MM.1S (cell line): ENCODE data around the gene CSNK1G3.
A peak's percentile ranks its signal among the peaks of the same experiment; 100 is the strongest.

ENCODE experiments used
- DNase-seq: peaks from one replicate; pipeline ENCODE4 v3.0.0-alpha.2; 2015
- H2AFZ ChIP-seq: fragments of 300-600 bp; sonication (generic); 2 replicates; pipeline ENCODE4 v1.6.0; 2016; ENCODE audit warnings: antibody characterized with exemption, low read length
- H3F3A ChIP-seq: fragments of 300-600 bp; sonication (generic); 2 replicates; pipeline ENCODE4 v1.6.1; 2016; ENCODE audit warnings: mild to moderate bottlenecking, antibody characterized with exemption, low read length, moderate library complexity, mixed read lengths; ENCODE audit not compliant: insufficient read depth
- H3K27ac ChIP-seq: fragments of 300-600 bp; sonication (generic); 2 replicates; pipeline ENCODE4 v1.5.1; 2016; ENCODE audit warnings: mild to moderate bottlenecking, low read length
- H3K27me3 ChIP-seq: fragments of 300-600 bp; sonication (generic); replicated peaks from 2 replicates; pipeline ENCODE4 v1.6.0; 2016; ENCODE audit warnings: low read length; ENCODE audit not compliant: insufficient read depth
- H3K36me3 ChIP-seq: fragments of 300-600 bp; sonication (generic); replicated peaks from 2 replicates; pipeline ENCODE4 v1.6.1; 2016; ENCODE audit warnings: mild to moderate bottlenecking, low read length, mixed read lengths; ENCODE audit not compliant: insufficient read depth
- H3K4me1 ChIP-seq: fragments of 300-600 bp; sonication (generic); 2 replicates; pipeline ENCODE4 v1.6.1; 2016; ENCODE audit warnings: low read length, mixed read lengths
- H3K4me2 ChIP-seq: fragments of 300-600 bp; sonication (generic); 2 replicates; pipeline ENCODE4 v1.6.0; 2016; ENCODE audit warnings: low read depth, low read length
- H3K4me3 ChIP-seq: fragments of 300-600 bp; sonication (generic); 2 replicates; pipeline ENCODE4 v1.5.1; 2016; ENCODE audit warnings: low read length, mixed read lengths
- H3K79me2 ChIP-seq: fragments of 300-600 bp; sonication (generic); 2 replicates; pipeline ENCODE4 v1.6.1; 2016; ENCODE audit warnings: mixed run types, low read length, mixed read lengths
- H3K9ac ChIP-seq: fragments of 300-600 bp; sonication (generic); 2 replicates; pipeline ENCODE4 v1.6.1; 2016; ENCODE audit warnings: low read length, mixed read lengths
- H3K9me2 ChIP-seq: fragments of 300-600 bp; sonication (generic); replicated peaks from 2 replicates; pipeline ENCODE4 v1.6.1; 2016; ENCODE audit warnings: mild to moderate bottlenecking, low read length, mixed read lengths; ENCODE audit not compliant: insufficient read depth
- H3K9me3 ChIP-seq: fragments of 300-600 bp; sonication (generic); replicated peaks from 2 replicates; pipeline ENCODE4 v1.6.1; 2016; ENCODE audit warnings: mild to moderate bottlenecking, low read length, mixed read lengths; ENCODE audit not compliant: insufficient read depth
- H4K20me1 ChIP-seq: fragments of 300-600 bp; sonication (generic); 2 replicates; pipeline ENCODE4 v1.6.1; 2016; ENCODE audit warnings: mild to moderate bottlenecking, low read length, moderate library complexity, mixed read lengths; ENCODE audit not compliant: insufficient read depth
- EZH2 ChIP-seq: fragments of 300-600 bp; sonication (generic); optimal IDR thresholded peaks from 2 replicates; pipeline ENCODE3; 2017; ENCODE audit warnings: low read depth, mild to moderate bottlenecking, antibody characterized with exemption, low read length, mixed read lengths
- EZH2phosphoT487 ChIP-seq: fragments of 300-600 bp; sonication (generic); IDR thresholded peaks from 2 replicates; pipeline ENCODE4 v1.6.1; 2018; ENCODE audit warnings: antibody characterized with exemption, low read length
- TF ChIP-seq, protein P1 (sequence below): fragments of 300-600 bp; sonication (generic); IDR thresholded peaks from 2 replicates; pipeline ENCODE4 v1.5.1; 2016; ENCODE audit warnings: antibody characterized with exemption, low read length, mixed read lengths

CSNK1G3 gene

GRCh38 chr5:123549256-123549904 is 37.4 kb downstream of the CSNK1G3 start:
- DNase-seq, result peak; percentile 93
- no peaks in the 10 kb centered on the region for H3K36me3 ChIP-seq
- H3K9me3 ChIP-seq, result no peaks in the 10 kb centered on the region
- peak overlapping the region; percentile 36; the same call in 1 of the 2 replicates for H3K9ac ChIP-seq
- H3K4me1 ChIP-seq, result peaks cover 26% of the 10 kb centered on the region
- peak overlapping the region; percentile 62 for H3K4me2 ChIP-seq
- peak overlapping the region; percentile 79 for H3K27ac ChIP-seq
- H4K20me1 ChIP-seq, result no peaks in the 10 kb centered on the region
- no peaks in the 10 kb centered on the region for H3K27me3 ChIP-seq
- peak overlapping the region; percentile 40; the same call in 1 of the 2 replicates for H2AFZ ChIP-seq
- H3K79me2 ChIP-seq, result 0 out of 2 replicates have a peak, but pooled peaks cover 1% of the 10 kb centered on the region
- peaks cover 9% of the 10 kb centered on the region; the same call in 1 of the 2 replicates for H3F3A ChIP-seq
- no peaks in the 10 kb centered on the region for H3K9me2 ChIP-seq
- no peak overlapping the region; the same call in 1 of the 2 replicates for H3K4me3 ChIP-seq
- TF ChIP-seq, protein P1, sequence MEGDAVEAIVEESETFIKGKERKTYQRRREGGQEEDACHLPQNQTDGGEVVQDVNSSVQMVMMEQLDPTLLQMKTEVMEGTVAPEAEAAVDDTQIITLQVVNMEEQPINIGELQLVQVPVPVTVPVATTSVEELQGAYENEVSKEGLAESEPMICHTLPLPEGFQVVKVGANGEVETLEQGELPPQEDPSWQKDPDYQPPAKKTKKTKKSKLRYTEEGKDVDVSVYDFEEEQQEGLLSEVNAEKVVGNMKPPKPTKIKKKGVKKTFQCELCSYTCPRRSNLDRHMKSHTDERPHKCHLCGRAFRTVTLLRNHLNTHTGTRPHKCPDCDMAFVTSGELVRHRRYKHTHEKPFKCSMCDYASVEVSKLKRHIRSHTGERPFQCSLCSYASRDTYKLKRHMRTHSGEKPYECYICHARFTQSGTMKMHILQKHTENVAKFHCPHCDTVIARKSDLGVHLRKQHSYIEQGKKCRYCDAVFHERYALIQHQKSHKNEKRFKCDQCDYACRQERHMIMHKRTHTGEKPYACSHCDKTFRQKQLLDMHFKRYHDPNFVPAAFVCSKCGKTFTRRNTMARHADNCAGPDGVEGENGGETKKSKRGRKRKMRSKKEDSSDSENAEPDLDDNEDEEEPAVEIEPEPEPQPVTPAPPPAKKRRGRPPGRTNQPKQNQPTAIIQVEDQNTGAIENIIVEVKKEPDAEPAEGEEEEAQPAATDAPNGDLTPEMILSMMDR, result no peak
- no peak for TF ChIP-seq EZH2
- no peak for TF ChIP-seq EZH2phosphoT487

DNA sequence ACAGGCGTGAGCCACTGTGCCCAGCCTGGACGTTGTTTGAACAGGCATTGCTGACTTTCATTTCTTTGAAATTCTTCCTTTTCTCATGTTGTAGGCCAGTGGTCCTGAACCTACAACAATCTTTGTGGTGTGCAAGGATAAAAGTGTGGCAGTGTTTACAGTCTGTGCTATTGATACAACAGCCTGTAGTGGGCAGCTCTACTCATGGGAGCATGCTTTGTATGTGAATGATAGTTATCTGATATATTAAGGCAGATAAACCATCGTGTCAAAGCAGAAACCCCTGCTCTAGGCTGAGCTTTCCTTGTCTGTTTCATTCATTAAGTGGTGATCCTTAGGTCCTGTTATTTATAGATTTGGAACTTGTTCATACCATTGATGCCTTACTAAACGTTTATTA is 42.6 kb downstream of the CSNK1G3 start:
- no peaks in the 10 kb centered on the region for H4K20me1 ChIP-seq
- no peak overlapping the region for H2AFZ ChIP-seq
- H3K4me1 ChIP-seq, result peaks cover 15% of the 10 kb centered on the region
- no peaks in the 10 kb centered on the region for H3K9me3 ChIP-seq
- H3K79me2 ChIP-seq, result no peaks in the 10 kb centered on the region
- no peaks in the 10 kb centered on the region for H3K36me3 ChIP-seq
- H3K9ac ChIP-seq, result no peak overlapping the region
- no peak overlapping the region for H3K4me2 ChIP-seq
- peaks cover 3% of the 10 kb centered on the region; the same call in 1 of the 2 replicates for H3F3A ChIP-seq
- H3K4me3 ChIP-seq, result no peak overlapping the region
- DNase-seq, result no peak
- TF ChIP-seq EZH2phosphoT487, result no peak
- TF ChIP-seq, protein P1, result no peak
- TF ChIP-seq EZH2, result no peak
- no peaks in the 10 kb centered on the region for H3K9me2 ChIP-seq
- H3K27me3 ChIP-seq, result no peaks in the 10 kb centered on the region
- H3K27ac ChIP-seq, result no peak overlapping the region

GRCh38 chr5:123557907-123558306 is 45.9 kb downstream of the CSNK1G3 start:
- no peaks in the 10 kb centered on the region for H3K79me2 ChIP-seq
- no peaks in the 10 kb centered on the region for H4K20me1 ChIP-seq
- H3K9me3 ChIP-seq, result no peaks in the 10 kb centered on the region
- no peak overlapping the region for H2AFZ ChIP-seq
- no peaks in the 10 kb centered on the region for H3K4me1 ChIP-seq
- no peak for DNase-seq
- no peaks in the 10 kb centered on the region for H3F3A ChIP-seq
- no peak overlapping the region for H3K27ac ChIP-seq
- H3K36me3 ChIP-seq, result no peaks in the 10 kb centered on the region
- H3K9ac ChIP-seq, result no peak overlapping the region
- H3K9me2 ChIP-seq, result no peaks in the 10 kb centered on the region
- H3K4me2 ChIP-seq, result no peak overlapping the region
- no peak for TF ChIP-seq EZH2phosphoT487
- TF ChIP-seq, protein P1, result no peak
- no peaks in the 10 kb centered on the region for H3K27me3 ChIP-seq
- H3K4me3 ChIP-seq, result no peak overlapping the region
